NOMO-1 treated with dmso at 0.1 percent for 144 hours (cell line): ENCODE data around the gene ITCH.

Experiments
- DNase-seq: peaks from one replicate; lab custom pipeline; 2025; ENCODE audit not compliant: unreplicated experiment; lab: John Stamatoyannopoulos, UW

ITCH gene

GRCh38 chr20:34544109-34544796, 181.2 kb downstream of the ITCH start:
- no peak for DNase-seq

GRCh38 chr20:34546751-34547181, 183.7 kb downstream of the ITCH start:
- no peak for DNase-seq

- no peak for DNase-seq
Observed at GRCh38 chr20:34547844-34548613, 185.0 kb downstream of the ITCH start.

- DNase-seq, result peak; percentile 12
Observed at GRCh38 chr20:34549291-34549928, 186.3 kb downstream of the ITCH start.

- DNase-seq, result no peak
Observed at GRCh38 chr20:34549929-34550305, 186.8 kb downstream of the ITCH start.

GRCh38 chr20:34552569-34552968, 189.5 kb downstream of the ITCH start:
- DNase-seq, result no peak

- no peak for DNase-seq
Observed at GRCh38 chr20:34553366-34553867, 190.3 kb downstream of the ITCH start.

- no peak for DNase-seq
Observed at GRCh38 chr20:34557936-34558319, 194.9 kb downstream of the ITCH start.

- no peak for DNase-seq
Observed at GRCh38 chr20:34558320-34559218, 195.5 kb downstream of the ITCH start, which contains the start of gene MAP1LC3A. TSS of gene MAP1LC3A (plus strand) at chr20:34558718. CDS start at chr20:34558869, 151 bp downstream.

- no peak for DNase-seq
Observed at GRCh38 chr20:34559311-34560140, 196.5 kb downstream of the ITCH start.

- DNase-seq, result no peak
Observed at GRCh38 chr20:34560141-34560523, 197.1 kb downstream of the ITCH start.

GRCh38 chr20:34560614-34561013, 197.5 kb downstream of the ITCH start:
- no peak for DNase-seq
